Psoas muscle (tissue), 8 donors: ENCODE results near the gene MUC2. TPM values are rescaled to one million over a fixed set of nuclear protein-coding genes. Genes with fewer than 3 reads are reported as not detected.

ENCODE experiments used
- ATAC-seq, 4 donors: fragments of 200-7000 bp; cut with Tn5 transposase; one replicate each; pipeline ENCODE4 v1.9.1; 2020; ENCODE audit warnings: moderate library complexity in 3 of 4, mild to moderate bottlenecking in 2 of 4
- DNase-seq, 2 donors: peaks; one replicate each; pipeline ENCODE4 v3.0.0-alpha.2; 2020
- H3K27ac ChIP-seq: fragments of 200-600 bp; one replicate; pipeline ENCODE4 v1.8.0; 2022
- H3K27me3 ChIP-seq, 3 donors: fragments of 200-600 bp in 1 of 3; one replicate each; pipeline versions ENCODE4 v1.6.1 to v1.8.0; 2013 to 2022; ENCODE audit warnings: low read length in 2 of 3, mild to moderate bottlenecking in 2 of 3, moderate library complexity in 1 of 3; ENCODE audit not compliant: insufficient read depth in 3 of 3
- H3K36me3 ChIP-seq, 2 donors: fragments of 200-600 bp in 1 of 2; one replicate each; pipeline versions ENCODE4 v1.6.1 to v1.8.0; 2013 to 2022; ENCODE audit warnings: low read depth in 1 of 2, mild to moderate bottlenecking in 1 of 2, moderate library complexity in 1 of 2; ENCODE audit not compliant: insufficient read depth in 1 of 2
- H3K4me1 ChIP-seq: fragments of 200-600 bp; one replicate; pipeline ENCODE4 v1.8.0; 2022
- H3K4me3 ChIP-seq: fragments of 200-600 bp; one replicate; pipeline ENCODE4 v1.8.0; 2022; ENCODE audit warnings: mild to moderate bottlenecking
- H3K9me3 ChIP-seq: fragments of 200-600 bp; one replicate; pipeline ENCODE4 v1.8.0; 2022
- CTCF ChIP-seq: fragments of 200-600 bp; IDR thresholded peaks from one replicate; pipeline ENCODE4 v1.8.0; 2022; ENCODE audit warnings: antibody characterized with exemption
- WGBS, 3 donors: extraction: QIAGEN DNeasy Blood & Tissue Kit; methylation state at CpG; one replicate each; pipeline versions ENCODE4 v1.1.6 to v1.1.7; 2013; 5-methylcytosine and 5-hydroxymethylcytosine counted together
- intact Hi-C, 2 donors: fragments of 100-400 bp; cut with DNase I; formaldehyde crosslinking; loops; one replicate each; pipeline versions ENCODE4 v1.11.0 to v1.14.2; 2022
- polyA plus RNA-seq, 3 donors: library from polyadenylated mRNA; stranded (reverse); fragments of 200-250 nt; gene quantifications; one replicate each; pipeline ENCODE4 v1.2.3, GENCODE V29; 2013
- total RNA-seq, 4 donors: library from RNA; stranded (reverse); fragmentation: NEBNext Ultra II Directional in 2 of 4; extraction: Animal tissue kit (Norgen Biotek cat#: 25700) in 2 of 4; gene quantifications; one replicate each; pipeline versions ENCODE4 v1.2.1 to v1.2.4, GENCODE V29; 2021 to 2023
- donor health status: healthy with polysubstance abuse.
- donor health status: DM: no; HTN: no; CAD: no; lungs with moderate emphysema.
- donor health status: Bipolar disorder and iron deficiency.
- donor health status: healthy.
- donor health status: DM: yes; HTN: yes; CAD: no.
- donor health status: DM: no; HTN: no; CAD: no.
- donor health status: DM: no; HTN: no; CAD: no.
- donor health status: DM: yes; HTN: yes; CAD: no.

MUC2 gene
- total and polyA plus RNA-seq, 7 donors, result under 0.01 to 0.44 (median 0.02) TPM; not detected in 2

- ATAC-seq (no peak), DNase-seq (peak; percentile 14 to 34)
- H3K4me3 ChIP-seq, result no peak overlapping the region
- H3K9me3 ChIP-seq, result no peaks in the 10 kb centered on the region
- intact Hi-C loops, result no loop called here
- no peaks in the 10 kb centered on the region for H3K36me3 ChIP-seq
- H3K27me3 ChIP-seq, result peaks cover 0 to 22% (median 6%) of the 10 kb centered on the region in 3 donors
- H3K27ac ChIP-seq, result no peak overlapping the region
- 74 to 79% (median 77%) methylated on average over 46 of the region's 46 CpGs for WGBS, 3 donors
- TF ChIP-seq CTCF, result no peak
- H3K4me1 ChIP-seq, result no peaks in the 10 kb centered on the region
Measured at GRCh38 chr11:1055990-1056771, 18.5 kb upstream of the MUC2 start.

- intact Hi-C loops, result no loop called here
- 82 to 86% (median 85%) methylated on average over 16 of the region's 16 CpGs for WGBS, 3 donors
- Histone ChIP-seq H3K4me1 (no peaks in the 10 kb centered on the region), H3K27ac (no peak overlapping the region), H3K4me3 (no peak overlapping the region), H3K9me3 (no peaks in the 10 kb centered on the region), H3K36me3 (no peaks in the 10 kb centered on the region), H3K27me3 (peaks cover 0 to 26% (median 6%) of the 10 kb centered on the region in 3 donors)
- no peak for DNase-seq
- no peak for TF ChIP-seq CTCF
- ATAC-seq, result no peak
Measured at GRCh38 chr11:1057806-1058205, 16.9 kb upstream of the MUC2 start.

- H3K27me3 ChIP-seq, result peaks cover 0 to 21% (median 0%) of the 10 kb centered on the region in 3 donors
- intact Hi-C loops, result no loop called here
- TF ChIP-seq CTCF, result no peak
- no peaks in the 10 kb centered on the region for H3K36me3 ChIP-seq
- H3K4me3 ChIP-seq, result no peak overlapping the region
- H3K9me3 ChIP-seq, result no peaks in the 10 kb centered on the region
- H3K27ac ChIP-seq, result no peak overlapping the region
- WGBS, 3 donors, result 64 to 78% (median 75%) methylated on average over 13 to 15 of the region's 15 CpGs
- DNase-seq (peak in 1 of 2 donors; percentile 27), ATAC-seq (no peak)
- no peaks in the 10 kb centered on the region for H3K4me1 ChIP-seq
Measured at GRCh38 chr11:1059759-1060158, 14.9 kb upstream of the MUC2 start.

GRCh38 chr11:1060410-1060809 lies 14.3 kb upstream of the MUC2 start:
- TF ChIP-seq CTCF, result no peak
- ATAC-seq (no peak), DNase-seq (peak in 1 of 2 donors; percentile 8)
- no peak overlapping the region for H3K4me3 ChIP-seq
- no peak overlapping the region for H3K27ac ChIP-seq
- H3K27me3 ChIP-seq, result peaks cover 0 to 21% (median 0%) of the 10 kb centered on the region in 3 donors
- intact Hi-C loops, result no loop called here
- 79 to 81% (median 81%) methylated on average over 16 of the region's 16 CpGs for WGBS, 3 donors
- no peaks in the 10 kb centered on the region for H3K36me3 ChIP-seq
- H3K4me1 ChIP-seq, result no peaks in the 10 kb centered on the region
- H3K9me3 ChIP-seq, result no peaks in the 10 kb centered on the region
